ENCODE data around the gene RABGAP1.

Gene RABGAP1

DNA sequence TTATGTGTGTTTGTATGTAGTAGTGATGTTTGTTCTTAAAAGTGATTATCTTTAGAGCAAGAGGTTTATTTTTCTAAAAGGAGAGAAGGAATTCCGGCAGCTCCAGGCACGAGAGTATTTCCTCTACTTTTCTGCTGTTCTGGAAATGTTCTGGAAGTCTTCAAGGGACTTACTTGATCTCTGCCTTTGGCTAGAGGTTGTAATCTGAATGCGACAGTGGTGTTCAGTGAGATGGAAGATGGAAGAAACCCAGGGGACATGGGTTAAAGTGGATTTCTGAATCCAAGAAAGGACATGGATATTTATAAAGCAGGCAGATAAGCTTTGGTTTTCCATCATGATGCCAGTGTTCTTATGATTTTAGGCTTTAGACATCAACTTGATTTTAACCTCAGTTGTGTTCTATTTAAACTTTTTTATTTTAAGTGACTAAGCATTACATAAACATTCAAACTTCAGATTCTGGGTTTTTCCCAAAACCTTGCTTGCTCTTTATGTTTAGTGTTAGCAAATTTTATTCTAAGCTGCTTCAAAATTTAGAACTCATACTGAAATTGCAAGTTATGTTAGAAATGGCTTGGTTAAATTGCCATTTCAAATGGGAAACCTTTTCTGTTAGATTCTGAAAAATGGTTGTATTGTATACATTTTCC is 96.2 kb downstream of the RABGAP1 start:
- TF ChIP-seq GATA1 (IDR thresholded peaks at IDR 0.05; ENCODE audit: low read depth, low read length), result no peak
- TF ChIP-seq POLR2A (IDR thresholded peaks at IDR 0.05; ENCODE audit: low read length), result no peak
- no peak for DNase-seq

DNA sequence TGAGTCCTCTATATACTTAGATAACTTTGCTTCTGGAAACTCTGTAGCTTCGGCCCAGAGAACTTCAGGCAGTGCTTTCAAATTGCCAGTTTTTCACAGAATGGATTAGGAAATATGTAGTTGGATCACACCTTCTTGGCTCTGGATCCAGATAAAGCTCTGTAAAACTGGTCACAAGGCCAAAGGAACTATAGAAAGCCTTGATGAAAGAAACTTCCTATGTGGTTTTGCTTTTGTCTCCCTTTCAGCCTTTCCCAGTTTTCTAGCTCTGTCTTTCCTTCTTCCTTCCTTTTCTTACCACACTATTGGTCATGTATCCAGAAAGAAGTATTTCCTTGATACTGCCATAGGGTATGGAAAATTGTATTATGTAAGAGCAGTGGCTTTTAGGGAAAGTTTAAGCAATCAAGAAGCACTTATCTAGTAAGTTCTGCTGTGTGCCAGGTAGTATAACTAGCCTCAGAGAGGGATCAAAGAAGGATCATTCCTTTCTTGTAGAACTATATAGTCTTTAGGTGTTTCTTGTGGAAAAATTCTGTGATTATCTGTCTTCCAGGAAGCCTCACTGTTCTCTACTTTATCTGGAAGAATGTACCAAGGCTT is 98.9 kb downstream of the RABGAP1 start:
- TF ChIP-seq GATA1 (IDR thresholded peaks at IDR 0.05; ENCODE audit: low read depth, low read length), result no peak
- TF ChIP-seq POLR2A (IDR thresholded peaks at IDR 0.05; ENCODE audit: low read length), result no peak
- no peak for DNase-seq

DNA sequence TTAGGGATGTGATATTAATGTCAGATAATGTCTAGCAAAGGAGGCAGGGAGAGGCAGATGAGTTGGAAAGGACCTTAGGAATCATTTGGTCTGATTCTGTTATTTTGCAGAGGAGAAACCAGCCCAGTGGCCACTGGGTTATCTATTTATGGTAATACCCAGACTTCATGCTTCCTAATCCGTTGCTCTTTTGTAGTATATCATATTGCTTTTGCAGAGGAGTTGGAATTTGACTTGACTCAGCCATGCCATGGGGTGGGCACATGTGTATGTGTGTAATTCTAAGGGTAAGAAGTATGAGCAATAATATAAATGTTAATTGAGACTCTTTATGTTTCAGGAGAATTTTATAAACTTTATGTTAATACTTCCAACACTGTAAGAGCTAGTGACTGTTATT is 100.0 kb downstream of the RABGAP1 start:
- TF ChIP-seq POLR2A (IDR thresholded peaks at IDR 0.05; ENCODE audit: low read length) (no peak), GATA1 (IDR thresholded peaks at IDR 0.05; ENCODE audit: low read depth, low read length) (no peak)
- no peak for DNase-seq

DNA sequence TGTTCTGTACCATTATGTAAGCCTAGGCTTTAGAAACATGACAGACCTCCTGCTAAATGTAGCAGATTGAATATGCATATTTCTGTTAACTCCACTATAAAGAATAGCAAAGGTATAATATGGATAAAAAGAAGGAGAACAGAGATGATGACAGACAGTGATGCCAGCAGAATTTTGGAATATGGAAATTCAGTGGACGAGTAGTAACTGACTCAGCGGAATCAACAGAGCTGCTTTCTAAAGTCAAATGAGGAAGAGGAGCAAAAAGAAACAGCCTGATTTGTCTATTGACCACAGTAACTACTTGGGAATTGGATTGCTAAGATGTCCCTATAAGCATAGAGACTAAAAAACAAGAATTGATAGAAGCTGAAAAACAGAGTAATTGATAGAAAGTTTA is 100.7 kb downstream of the RABGAP1 start:
- no peak for DNase-seq
- TF ChIP-seq GATA1 (IDR thresholded peaks at IDR 0.05; ENCODE audit: low read depth, low read length), result no peak

DNA sequence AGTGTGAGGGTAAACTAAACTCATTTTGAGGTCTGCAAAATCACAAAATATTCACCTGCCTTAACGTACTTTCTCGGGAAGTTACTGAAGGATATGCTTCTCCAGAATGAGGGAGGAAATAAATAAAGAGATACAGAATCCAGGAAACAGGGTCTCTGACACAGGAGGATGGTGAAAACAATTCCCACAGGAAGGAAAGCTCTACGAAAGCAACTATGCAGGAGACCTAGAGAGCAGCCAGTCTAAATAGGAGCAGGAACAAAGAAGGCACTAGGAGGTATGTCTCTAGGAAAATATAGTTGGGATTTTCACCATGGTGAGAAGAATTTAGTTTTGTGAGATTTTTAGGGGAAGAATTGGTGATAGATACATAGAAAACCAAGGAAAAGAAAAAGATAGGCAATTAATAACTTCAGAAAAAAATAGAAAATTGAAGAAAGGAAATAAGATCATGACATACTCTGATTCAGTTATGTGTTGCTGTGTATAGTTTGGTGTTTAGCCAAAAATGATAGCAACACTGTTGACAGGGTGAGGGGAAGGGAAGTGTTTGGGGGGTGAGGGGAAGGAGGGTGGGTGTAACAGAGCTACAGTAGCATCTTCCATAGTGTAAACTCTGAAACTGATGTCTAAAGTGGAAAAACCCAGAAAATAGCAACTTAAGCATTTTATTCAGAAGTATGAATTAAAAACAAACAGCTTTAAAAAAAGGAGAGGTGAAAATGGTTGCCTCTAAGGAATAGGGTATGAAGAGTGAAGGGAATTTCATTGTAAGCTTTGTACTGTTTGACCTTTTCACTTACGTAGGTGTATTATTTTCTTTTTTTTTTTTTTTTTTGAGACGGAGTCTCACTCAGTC is 102.5 kb downstream of the RABGAP1 start:
- TF ChIP-seq POLR2A (IDR thresholded peaks at IDR 0.05; ENCODE audit: low read length) (no peak), GATA1 (IDR thresholded peaks at IDR 0.05; ENCODE audit: low read depth, low read length) (no peak)
- DNase-seq, result no peak

DNA sequence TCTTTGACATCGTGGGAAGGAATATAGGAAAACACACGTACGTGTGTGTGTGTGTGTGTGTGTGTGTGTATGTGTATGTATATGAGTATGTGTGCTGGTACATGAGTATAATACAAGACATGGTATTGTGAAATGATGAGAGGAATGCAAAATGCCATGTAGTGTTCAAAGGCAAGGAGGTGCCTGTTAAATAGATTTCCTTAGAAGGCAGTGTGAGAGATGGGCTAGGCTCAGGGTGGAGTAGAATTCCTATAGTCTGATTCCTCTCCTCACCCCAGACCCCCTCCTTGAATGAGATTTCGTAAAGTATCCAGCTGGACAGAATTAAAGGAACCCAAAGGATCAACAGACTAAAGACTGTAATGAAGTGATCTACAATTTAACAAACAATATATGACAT is 103.8 kb downstream of the RABGAP1 start:
- TF ChIP-seq GATA1 (IDR thresholded peaks at IDR 0.05; ENCODE audit: low read depth, low read length) (no peak), POLR2A (IDR thresholded peaks at IDR 0.05; ENCODE audit: low read length) (no peak)

DNA sequence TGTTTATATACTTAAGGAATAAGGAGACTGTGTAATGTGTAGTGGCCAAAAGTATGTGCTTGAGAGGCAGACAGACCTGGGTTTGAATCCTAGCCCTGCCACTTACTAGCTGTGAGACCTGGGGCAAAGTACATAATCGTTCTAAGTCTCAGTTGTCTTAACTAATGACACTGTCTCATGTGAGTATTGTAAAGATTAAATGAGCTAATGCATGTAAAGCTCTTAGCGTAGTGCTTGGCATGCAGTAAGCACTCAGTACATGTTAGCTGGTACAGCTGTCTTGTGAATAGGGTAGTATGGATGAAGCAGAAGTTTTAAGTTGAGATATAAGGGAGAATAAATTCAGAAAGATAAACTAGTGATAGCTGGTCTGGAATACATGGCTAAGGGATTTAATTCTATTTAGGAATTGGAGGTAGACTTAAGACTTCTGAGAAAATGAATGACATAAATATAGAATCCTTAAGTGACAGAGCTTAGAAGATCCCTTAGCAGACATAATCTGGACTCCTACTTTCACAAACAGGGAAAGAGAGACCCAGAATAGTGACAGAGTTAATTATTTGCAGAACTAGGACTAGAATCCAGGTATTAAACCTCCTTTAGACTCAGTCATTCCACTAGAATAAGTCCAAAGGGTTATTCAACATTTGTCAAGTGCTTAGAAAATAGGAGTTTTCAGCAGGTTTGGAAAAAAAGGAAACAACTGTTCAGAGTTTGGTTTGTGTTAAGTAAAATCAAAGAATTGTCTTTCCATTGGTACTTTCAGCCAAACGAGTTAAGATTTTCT is 105.8 kb downstream of the RABGAP1 start:
- DNase-seq, result no peak

More for the DNA sequence above, 103.8 kb downstream of the RABGAP1 start:
- DNase-seq, result no peak

DNA sequence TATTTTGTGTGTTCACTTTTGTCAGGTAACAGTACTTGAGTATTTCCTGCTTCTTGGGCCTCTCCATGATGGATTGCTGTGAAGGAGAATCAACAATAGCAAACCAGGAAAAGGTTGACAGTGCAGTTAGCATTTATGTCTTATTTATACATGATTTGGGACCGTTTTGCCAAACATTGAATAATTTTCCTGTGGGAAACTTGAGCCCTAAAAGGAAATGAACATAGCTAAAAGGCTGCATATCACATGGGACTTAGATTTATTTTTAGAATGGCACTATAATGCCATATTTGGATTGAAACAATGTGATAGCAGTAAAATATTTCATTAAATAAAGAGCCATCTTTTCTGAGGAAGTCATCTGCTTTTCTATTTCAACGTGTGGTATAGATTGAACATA is 107.9 kb downstream of the RABGAP1 start:
- DNase-seq, result no peak
- no peak for TF ChIP-seq POLR2A (IDR thresholded peaks at IDR 0.05; ENCODE audit: low read length)
- TF ChIP-seq GATA1 (IDR thresholded peaks at IDR 0.05; ENCODE audit: low read depth, low read length), result no peak

More for the DNA sequence above, 105.8 kb downstream of the RABGAP1 start:
- TF ChIP-seq POLR2A (IDR thresholded peaks at IDR 0.05; ENCODE audit: low read length), result no peak
- no peak for TF ChIP-seq GATA1 (IDR thresholded peaks at IDR 0.05; ENCODE audit: low read depth, low read length)

DNA sequence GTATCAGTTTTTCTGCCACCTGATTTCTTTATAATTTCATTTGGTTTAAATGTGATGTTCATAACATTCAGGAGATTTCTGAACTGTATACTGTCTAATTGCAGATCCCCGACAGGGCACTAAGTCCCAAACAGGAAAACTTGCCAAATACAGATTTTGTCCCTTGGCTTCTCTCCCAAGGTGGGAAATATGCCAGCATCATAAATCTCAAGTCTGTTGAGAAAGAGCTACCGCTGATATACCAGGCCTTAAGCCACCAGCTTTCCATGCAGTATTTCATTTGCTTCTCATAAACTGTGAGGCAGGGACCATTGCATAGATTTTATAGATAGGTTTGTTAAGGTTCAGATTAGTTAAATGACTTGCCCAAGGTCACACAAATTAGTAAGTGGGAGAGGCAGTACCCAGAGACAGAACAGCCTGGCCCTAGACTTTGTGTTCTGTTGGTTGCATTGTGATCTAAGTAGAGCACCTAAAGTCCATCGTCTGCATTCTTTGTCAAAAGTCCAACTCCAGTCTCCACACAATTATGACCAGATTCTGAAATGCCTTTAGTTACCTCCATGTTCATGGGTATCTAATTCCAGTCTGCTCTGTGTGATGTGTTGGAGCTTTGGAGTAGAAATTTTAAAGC is 108.9 kb downstream of the RABGAP1 start:
- DNase-seq, result no peak
- TF ChIP-seq GATA1 (IDR thresholded peaks at IDR 0.05; ENCODE audit: low read depth, low read length), result no peak
- TF ChIP-seq POLR2A (IDR thresholded peaks at IDR 0.05; ENCODE audit: low read length), result no peak

DNA sequence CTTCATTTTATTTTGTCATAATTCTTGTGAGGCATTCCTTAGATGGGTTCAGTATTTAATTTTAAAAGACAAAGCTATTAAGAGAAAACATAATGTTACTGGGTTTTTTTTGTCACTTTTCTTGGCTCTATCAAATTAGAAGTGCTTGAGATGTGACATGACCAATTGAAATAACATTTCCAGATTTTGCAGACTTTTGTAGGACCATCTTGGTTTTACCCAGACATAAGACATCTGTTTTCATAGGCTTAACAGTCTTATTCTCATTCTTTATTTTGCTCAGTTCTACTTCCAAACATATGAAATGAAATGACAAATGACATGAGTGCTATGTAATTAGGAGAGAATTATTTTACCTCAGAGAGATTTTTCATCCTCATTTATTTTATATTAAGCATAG is 112.2 kb downstream of the RABGAP1 start:
- no peak for TF ChIP-seq POLR2A (IDR thresholded peaks at IDR 0.05; ENCODE audit: low read length)
- TF ChIP-seq GATA1 (IDR thresholded peaks at IDR 0.05; ENCODE audit: low read depth, low read length), result no peak

DNA sequence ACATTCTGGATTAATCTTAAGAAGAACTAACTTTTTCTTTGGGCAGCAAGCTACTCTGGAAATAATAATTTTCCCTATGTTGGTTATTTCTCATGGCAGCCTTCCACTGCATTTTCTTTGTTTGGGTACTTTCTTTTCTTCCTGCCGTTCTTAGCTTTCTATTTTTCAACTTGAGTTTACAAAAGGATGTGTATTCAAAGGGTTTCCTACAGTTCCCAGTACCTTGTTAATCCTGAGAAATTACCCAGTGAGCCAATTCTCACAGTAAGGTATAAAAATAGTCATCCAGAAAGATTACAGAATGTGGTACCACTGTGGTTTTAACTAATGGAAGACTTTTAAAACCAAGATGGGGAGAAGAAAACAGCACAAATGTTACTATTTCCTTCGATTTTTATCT is 112.9 kb downstream of the RABGAP1 start:
- no peak for TF ChIP-seq GATA1 (IDR thresholded peaks at IDR 0.05; ENCODE audit: low read depth, low read length)
- TF ChIP-seq POLR2A (IDR thresholded peaks at IDR 0.05; ENCODE audit: low read length), result no peak
- DNase-seq, result no peak

More for the DNA sequence above, 112.2 kb downstream of the RABGAP1 start:
- DNase-seq, result no peak

DNA sequence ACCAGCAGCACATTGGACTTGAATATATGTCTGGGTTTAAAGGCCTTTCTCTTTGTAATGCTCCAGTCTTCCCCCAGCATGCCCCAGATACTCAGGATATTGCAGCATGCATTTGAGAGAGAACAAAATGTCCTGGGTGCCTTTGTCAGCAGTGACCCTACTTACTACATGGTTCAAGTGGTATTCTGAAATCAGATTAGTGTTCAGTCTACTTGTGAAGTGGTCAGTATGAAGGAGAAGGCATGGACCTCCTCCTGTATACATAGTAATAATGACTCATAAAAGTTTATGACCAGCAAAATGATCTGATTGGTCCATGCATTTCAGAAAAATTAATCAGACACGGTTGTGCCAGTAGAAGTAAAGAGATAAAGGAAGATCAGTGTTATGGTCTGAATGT is 118.0 kb downstream of the RABGAP1 start:
- TF ChIP-seq POLR2A (IDR thresholded peaks at IDR 0.05; ENCODE audit: low read length), result no peak
- TF ChIP-seq GATA1 (IDR thresholded peaks at IDR 0.05; ENCODE audit: low read depth, low read length), result no peak
- no peak for DNase-seq

DNA sequence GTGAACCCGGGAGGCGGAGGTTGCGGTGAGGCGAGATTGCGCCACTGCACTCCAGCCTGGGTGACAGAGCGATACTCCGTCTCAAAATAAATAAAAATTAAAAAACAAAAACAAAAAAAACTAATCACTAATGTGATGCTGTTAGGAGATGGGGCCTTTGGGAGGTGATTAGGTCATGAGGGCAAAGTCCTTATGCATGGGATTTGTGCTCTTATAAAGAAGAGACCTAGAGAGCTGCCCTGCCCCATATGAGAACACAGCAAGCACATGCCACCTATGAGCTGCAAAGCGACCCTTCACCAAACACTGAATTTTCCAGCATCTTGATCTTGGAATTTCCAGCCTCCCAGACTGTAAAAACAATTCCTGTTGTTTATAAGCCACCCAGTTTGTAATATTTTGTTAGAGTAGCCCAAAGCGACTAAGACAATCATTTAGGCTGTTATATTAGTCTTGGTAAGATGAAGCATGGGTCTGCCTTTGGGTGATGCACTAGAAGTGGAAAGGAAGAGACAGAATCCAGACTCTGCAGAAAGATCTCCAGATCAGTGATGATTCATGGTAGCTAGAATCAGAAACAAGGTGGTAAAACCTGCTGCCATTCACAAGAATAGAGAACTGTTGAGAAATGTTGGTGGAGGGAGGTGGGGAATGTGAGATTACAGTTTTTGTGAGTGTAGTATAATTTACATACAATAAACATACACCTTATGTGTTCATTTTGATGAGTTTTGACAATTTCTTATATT is 118.8 kb downstream of the RABGAP1 start:
- no peak for TF ChIP-seq GATA1 (IDR thresholded peaks at IDR 0.05; ENCODE audit: low read depth, low read length)
- DNase-seq, result no peak

Measured in erythroblast (primary cell).